HepG2 (cell line): ENCODE measurements around the gene PRKACG. TPM values are rescaled to one million over a fixed set of nuclear protein-coding genes. Genes with fewer than 3 reads are reported as not detected.

Experiments used
- ATRX ChIP-seq: sonication (generic); formaldehyde crosslinking; IDR thresholded peaks from 2 replicates; pipeline ENCODE4 v1.4.0; 2020; ENCODE audit warnings: missing genetic modification reagents, borderline replicate concordance
- DPF2 ChIP-seq: sonication (generic); formaldehyde crosslinking; IDR thresholded peaks from 2 replicates; pipeline ENCODE4 v1.4.0; 2020; ENCODE audit warnings: mild to moderate bottlenecking, low read depth, missing genetic modification reagents, borderline replicate concordance
- GPN1 ChIP-seq: sonication (generic); formaldehyde crosslinking; IDR thresholded peaks from 2 replicates; pipeline ENCODE4 v1.5.1; 2020; ENCODE audit warnings: missing genetic modification reagents, borderline replicate concordance
- HNF4A ChIP-seq: sonication (generic); formaldehyde crosslinking; IDR thresholded peaks from 2 replicates; pipeline ENCODE4 v1.4.0; 2020; ENCODE audit warnings: missing genetic modification reagents
- MEIS2 ChIP-seq: sonication (generic); formaldehyde crosslinking; IDR thresholded peaks from 2 replicates; pipeline ENCODE4 v1.9.0; 2021; ENCODE audit warnings: mild to moderate bottlenecking, missing genetic modification reagents
- MLLT10 ChIP-seq: sonication (generic); formaldehyde crosslinking; IDR thresholded peaks from 2 replicates; pipeline ENCODE4 v1.4.0; 2020; ENCODE audit warnings: missing genetic modification reagents
- NR2F1 ChIP-seq, 2 experiments: fragments of 450-650 bp in 1 of 2; formaldehyde crosslinking in 1 of 2; IDR thresholded peaks; 2 replicates each; pipeline versions ENCODE4 v1.5.0 to v1.6.1; 2016 to 2020; ENCODE audit warnings: mild to moderate bottlenecking in 1 of 2, missing compliant biosample characterization in 1 of 2, missing genetic modification reagents in 1 of 2, moderate library complexity in 1 of 2
- ZNF850 ChIP-seq: sonication (generic); formaldehyde crosslinking; conservative IDR thresholded peaks from 2 replicates; pipeline ENCODE4 v1.9.0; 2021; ENCODE audit warnings: mild to moderate bottlenecking, missing genetic modification reagents
- polyA plus RNA-seq, 8 experiments: library from polyadenylated mRNA; depleted of rRNA in 3 of 8; stranded (reverse) in 7 of 8; unstranded in 1 of 8; fragments of >200 nt; fragmentation: Illumina TruSeq in 4 of 8; extraction: Trizol in 4 of 8; gene quantifications; 2 replicates each; pipeline versions ENCODE4 v1.2.1 to v1.2.3, GENCODE V29; 2011 to 2016; ENCODE audit warnings: low read depth in 4 of 8, missing spikeins in 1 of 8, mixed read lengths in 1 of 8; ENCODE audit not compliant: insufficient read depth in 1 of 8
- total RNA-seq, 5 experiments: library from RNA; depleted of rRNA; stranded (reverse); fragments of >200 nt; fragmentation: Illumina TruSeq; extraction: Trizol; gene quantifications; 2 replicates each; pipeline ENCODE4 v1.2.3, GENCODE V29; 2016; ENCODE audit warnings: low read depth in 1 of 5
- TF ChIP-seq, protein P1 (sequence below): sonication (generic); formaldehyde crosslinking; IDR thresholded peaks from 2 replicates; pipeline ENCODE4 v1.8.1; 2023; ENCODE audit warnings: mild to moderate bottlenecking, missing genetic modification reagents, borderline replicate concordance
- TF ChIP-seq, protein P2 (sequence below): sonication (generic); formaldehyde crosslinking; IDR thresholded peaks from 2 replicates; pipeline ENCODE4 v1.4.0; 2020; ENCODE audit warnings: missing genetic modification reagents
- TF ChIP-seq, protein P3 (sequence below): sonication (generic); formaldehyde crosslinking; IDR thresholded peaks from 2 replicates; pipeline ENCODE4 v1.5.1; 2020; ENCODE audit warnings: mild to moderate bottlenecking, moderate library complexity, missing genetic modification reagents
- TF ChIP-seq, protein P4 (sequence below): IDR thresholded peaks from 2 replicates; pipeline ENCODE4 v1.6.1; 2016; ENCODE audit warnings: low read depth, control low read depth
- TF ChIP-seq, protein P5 (sequence below): sonication (generic); formaldehyde crosslinking; IDR thresholded peaks from 2 replicates; pipeline ENCODE4 v1.4.0; 2020; ENCODE audit warnings: missing genetic modification reagents, borderline replicate concordance

Gene PRKACG
- total and polyA plus RNA-seq, 2 of the 13 experiments (the other 11 are each of a cell fraction or from before 2014, with no cell fraction given) = not detected

DNA sequence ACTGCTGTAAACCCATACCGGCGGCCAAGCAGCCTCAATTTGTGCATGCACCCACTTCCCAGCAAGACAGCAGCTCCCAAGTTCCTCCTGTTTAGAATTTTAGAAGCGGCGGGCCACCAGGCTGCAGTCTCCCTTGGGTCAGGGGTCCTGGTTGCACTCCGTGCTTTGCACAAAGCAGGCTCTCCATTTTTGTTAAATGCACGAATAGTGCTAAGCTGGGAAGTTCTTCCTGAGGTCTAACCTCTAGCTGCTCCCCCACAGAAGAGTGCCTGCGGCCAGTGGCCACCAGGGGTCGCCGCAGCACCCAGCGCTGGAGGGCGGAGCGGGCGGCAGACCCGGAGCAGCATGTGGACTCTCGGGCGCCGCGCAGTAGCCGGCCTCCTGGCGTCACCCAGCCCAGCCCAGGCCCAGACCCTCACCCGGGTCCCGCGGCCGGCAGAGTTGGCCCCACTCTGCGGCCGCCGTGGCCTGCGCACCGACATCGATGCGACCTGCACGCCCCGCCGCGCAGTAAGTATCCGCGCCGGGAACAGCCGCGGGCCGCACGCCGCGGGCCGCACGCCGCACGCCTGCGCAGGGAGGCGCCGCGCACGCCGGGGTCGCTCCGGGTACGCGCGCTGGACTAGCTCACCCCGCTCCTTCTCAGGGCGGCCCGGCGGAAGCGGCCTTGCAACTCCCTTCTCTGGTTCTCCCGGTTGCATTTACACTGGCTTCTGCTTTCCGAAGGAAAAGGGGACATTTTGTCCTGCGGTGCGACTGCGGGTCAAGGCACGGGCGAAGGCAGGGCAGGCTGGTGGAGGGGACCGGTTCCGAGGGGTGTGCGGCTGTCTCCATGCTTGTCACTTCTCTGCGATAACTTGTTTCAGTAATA lies 21.8 kb upstream of the PRKACG start, which contains the start of gene FXN (continued):
- TF ChIP-seq, protein P1, sequence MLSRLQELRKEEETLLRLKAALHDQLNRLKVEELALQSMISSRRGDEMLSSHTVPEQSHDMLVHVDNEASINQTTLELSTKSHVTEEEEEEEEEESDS (CRISPR knock-in tag) = no peak
- TF ChIP-seq DPF2 (CRISPR knock-in tag) = no peak
- TF ChIP-seq HNF4A (CRISPR knock-in tag) = 0 out of 2 replicates have a peak, but pooled peaks have one; percentile 35
- no peak; the same call in none of the 2 replicates for TF ChIP-seq MEIS2
- peak in 1 of 2 experiments; percentile 22; a peak in 1 of 4 replicates for TF ChIP-seq NR2F1 (CRISPR knock-in tag; IDR thresholded peaks at IDR 0.05)
- no peak for TF ChIP-seq ATRX (CRISPR knock-in tag)
- TF ChIP-seq, protein P2, sequence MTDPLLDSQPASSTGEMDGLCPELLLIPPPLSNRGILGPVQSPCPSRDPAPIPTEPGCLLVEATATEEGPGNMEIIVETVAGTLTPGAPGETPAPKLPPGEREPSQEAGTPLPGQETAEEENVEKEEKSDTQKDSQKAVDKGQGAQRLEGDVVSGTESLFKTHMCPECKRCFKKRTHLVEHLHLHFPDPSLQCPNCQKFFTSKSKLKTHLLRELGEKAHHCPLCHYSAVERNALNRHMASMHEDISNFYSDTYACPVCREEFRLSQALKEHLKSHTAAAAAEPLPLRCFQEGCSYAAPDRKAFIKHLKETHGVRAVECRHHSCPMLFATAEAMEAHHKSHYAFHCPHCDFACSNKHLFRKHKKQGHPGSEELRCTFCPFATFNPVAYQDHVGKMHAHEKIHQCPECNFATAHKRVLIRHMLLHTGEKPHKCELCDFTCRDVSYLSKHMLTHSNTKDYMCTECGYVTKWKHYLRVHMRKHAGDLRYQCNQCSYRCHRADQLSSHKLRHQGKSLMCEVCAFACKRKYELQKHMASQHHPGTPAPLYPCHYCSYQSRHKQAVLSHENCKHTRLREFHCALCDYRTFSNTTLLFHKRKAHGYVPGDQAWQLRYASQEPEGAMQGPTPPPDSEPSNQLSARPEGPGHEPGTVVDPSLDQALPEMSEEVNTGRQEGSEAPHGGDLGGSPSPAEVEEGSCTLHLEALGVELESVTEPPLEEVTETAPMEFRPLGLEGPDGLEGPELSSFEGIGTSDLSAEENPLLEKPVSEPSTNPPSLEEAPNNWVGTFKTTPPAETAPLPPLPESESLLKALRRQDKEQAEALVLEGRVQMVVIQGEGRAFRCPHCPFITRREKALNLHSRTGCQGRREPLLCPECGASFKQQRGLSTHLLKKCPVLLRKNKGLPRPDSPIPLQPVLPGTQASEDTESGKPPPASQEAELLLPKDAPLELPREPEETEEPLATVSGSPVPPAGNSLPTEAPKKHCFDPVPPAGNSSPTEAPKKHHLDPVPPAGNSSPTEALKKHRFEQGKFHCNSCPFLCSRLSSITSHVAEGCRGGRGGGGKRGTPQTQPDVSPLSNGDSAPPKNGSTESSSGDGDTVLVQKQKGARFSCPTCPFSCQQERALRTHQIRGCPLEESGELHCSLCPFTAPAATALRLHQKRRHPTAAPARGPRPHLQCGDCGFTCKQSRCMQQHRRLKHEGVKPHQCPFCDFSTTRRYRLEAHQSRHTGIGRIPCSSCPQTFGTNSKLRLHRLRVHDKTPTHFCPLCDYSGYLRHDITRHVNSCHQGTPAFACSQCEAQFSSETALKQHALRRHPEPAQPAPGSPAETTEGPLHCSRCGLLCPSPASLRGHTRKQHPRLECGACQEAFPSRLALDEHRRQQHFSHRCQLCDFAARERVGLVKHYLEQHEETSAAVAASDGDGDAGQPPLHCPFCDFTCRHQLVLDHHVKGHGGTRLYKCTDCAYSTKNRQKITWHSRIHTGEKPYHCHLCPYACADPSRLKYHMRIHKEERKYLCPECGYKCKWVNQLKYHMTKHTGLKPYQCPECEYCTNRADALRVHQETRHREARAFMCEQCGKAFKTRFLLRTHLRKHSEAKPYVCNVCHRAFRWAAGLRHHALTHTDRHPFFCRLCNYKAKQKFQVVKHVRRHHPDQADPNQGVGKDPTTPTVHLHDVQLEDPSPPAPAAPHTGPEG (CRISPR knock-in tag) = peak; percentile 83
- TF ChIP-seq, protein P3, sequence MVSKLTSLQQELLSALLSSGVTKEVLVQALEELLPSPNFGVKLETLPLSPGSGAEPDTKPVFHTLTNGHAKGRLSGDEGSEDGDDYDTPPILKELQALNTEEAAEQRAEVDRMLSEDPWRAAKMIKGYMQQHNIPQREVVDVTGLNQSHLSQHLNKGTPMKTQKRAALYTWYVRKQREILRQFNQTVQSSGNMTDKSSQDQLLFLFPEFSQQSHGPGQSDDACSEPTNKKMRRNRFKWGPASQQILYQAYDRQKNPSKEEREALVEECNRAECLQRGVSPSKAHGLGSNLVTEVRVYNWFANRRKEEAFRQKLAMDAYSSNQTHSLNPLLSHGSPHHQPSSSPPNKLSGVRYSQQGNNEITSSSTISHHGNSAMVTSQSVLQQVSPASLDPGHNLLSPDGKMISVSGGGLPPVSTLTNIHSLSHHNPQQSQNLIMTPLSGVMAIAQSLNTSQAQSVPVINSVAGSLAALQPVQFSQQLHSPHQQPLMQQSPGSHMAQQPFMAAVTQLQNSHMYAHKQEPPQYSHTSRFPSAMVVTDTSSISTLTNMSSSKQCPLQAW (CRISPR knock-in tag) = 0 out of 2 replicates have a peak, but pooled peaks have one; percentile 35
- no peak for TF ChIP-seq ZNF850 (CRISPR knock-in tag)
- TF ChIP-seq, protein P4, sequence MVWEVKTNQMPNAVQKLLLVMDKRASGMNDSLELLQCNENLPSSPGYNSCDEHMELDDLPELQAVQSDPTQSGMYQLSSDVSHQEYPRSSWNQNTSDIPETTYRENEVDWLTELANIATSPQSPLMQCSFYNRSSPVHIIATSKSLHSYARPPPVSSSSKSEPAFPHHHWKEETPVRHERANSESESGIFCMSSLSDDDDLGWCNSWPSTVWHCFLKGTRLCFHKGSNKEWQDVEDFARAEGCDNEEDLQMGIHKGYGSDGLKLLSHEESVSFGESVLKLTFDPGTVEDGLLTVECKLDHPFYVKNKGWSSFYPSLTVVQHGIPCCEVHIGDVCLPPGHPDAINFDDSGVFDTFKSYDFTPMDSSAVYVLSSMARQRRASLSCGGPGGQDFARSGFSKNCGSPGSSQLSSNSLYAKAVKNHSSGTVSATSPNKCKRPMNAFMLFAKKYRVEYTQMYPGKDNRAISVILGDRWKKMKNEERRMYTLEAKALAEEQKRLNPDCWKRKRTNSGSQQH = 0 out of 2 replicates have a peak, but pooled peaks have one; percentile 14
- no peak for TF ChIP-seq MLLT10 (CRISPR knock-in tag)
- TF ChIP-seq, protein P5, sequence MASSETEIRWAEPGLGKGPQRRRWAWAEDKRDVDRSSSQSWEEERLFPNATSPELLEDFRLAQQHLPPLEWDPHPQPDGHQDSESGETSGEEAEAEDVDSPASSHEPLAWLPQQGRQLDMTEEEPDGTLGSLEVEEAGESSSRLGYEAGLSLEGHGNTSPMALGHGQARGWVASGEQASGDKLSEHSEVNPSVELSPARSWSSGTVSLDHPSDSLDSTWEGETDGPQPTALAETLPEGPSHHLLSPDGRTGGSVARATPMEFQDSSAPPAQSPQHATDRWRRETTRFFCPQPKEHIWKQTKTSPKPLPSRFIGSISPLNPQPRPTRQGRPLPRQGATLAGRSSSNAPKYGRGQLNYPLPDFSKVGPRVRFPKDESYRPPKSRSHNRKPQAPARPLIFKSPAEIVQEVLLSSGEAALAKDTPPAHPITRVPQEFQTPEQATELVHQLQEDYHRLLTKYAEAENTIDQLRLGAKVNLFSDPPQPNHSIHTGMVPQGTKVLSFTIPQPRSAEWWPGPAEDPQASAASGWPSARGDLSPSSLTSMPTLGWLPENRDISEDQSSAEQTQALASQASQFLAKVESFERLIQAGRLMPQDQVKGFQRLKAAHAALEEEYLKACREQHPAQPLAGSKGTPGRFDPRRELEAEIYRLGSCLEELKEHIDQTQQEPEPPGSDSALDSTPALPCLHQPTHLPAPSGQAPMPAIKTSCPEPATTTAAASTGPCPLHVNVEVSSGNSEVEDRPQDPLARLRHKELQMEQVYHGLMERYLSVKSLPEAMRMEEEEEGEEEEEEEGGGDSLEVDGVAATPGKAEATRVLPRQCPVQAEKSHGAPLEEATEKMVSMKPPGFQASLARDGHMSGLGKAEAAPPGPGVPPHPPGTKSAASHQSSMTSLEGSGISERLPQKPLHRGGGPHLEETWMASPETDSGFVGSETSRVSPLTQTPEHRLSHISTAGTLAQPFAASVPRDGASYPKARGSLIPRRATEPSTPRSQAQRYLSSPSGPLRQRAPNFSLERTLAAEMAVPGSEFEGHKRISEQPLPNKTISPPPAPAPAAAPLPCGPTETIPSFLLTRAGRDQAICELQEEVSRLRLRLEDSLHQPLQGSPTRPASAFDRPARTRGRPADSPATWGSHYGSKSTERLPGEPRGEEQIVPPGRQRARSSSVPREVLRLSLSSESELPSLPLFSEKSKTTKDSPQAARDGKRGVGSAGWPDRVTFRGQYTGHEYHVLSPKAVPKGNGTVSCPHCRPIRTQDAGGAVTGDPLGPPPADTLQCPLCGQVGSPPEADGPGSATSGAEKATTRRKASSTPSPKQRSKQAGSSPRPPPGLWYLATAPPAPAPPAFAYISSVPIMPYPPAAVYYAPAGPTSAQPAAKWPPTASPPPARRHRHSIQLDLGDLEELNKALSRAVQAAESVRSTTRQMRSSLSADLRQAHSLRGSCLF (CRISPR knock-in tag) = no peak
- TF ChIP-seq GPN1 (CRISPR knock-in tag) = no peak
